K562 (cell line): ENCODE data around the gene RPL15. TPM values are rescaled to one million over a fixed set of nuclear protein-coding genes. Genes with fewer than 3 reads are reported as not detected.
A peak's percentile ranks its signal among the peaks of the same experiment; 100 is the strongest.

Experiments
- ATAC-seq: fragments of 200-7000 bp; cut with Tn5 transposase; 3 replicates; pipeline ENCODE4 v1.9.1; 2020; ENCODE audit warnings: moderate library complexity
- BruUV-seq: library from RNA; stranded (reverse); fragments of 400-500 nt; replicated peaks from 2 replicates; lab custom pipeline; 2021; lab: Mats Ljungman, UMichigan
- CTCF ChIA-PET: fragments of 300-600 bp; formaldehyde crosslinking; extraction: SDS; loops from one replicate; lab custom pipeline; 2021; ENCODE audit warnings: low intra/inter-chr PET ratio; lab: Yijun Ruan, JAX
- POLR2A ChIA-PET: fragments of 300-600, 350-650 bp; sonication (Branson Sonifier 250); formaldehyde crosslinking; extraction: SDS; loops from one replicate; lab custom pipeline; 2021; ENCODE audit warnings: antibody characterized with exemption, inconsistent platforms; lab: Yijun Ruan, JAX
- DNase-seq, 4 experiments: peaks; one replicate each; pipeline versions ENCODE4 v3.0.0 to v3.0.0-alpha.2; 2011 to 2018; ENCODE audit warnings: low spot score in 3 of 4, mixed read lengths in 3 of 4; ENCODE audit errors: extremely low read depth in 1 of 4
- FAIRE-seq: peaks from 2 replicates; lab custom pipeline; 2011; peaks lifted over from hg19 to GRCh38; lab: Jason Lieb, UNC
- H2AFZ ChIP-seq: 2 replicates; pipeline ENCODE4 v1.6.0; 2011; ENCODE audit warnings: low read depth, low read length, control low read depth, inconsistent platforms
- H3K27ac ChIP-seq: fragments of 200-600 bp; 3 replicates; pipeline ENCODE4 v1.8.0; 2011; ENCODE audit warnings: low read depth, mild to moderate bottlenecking, control low read depth, inconsistent platforms, low read length, moderate library complexity, mixed read lengths; ENCODE audit errors: extremely low read depth
- H3K27me3 ChIP-seq, 2 experiments: fragments of 300-600 bp in 1 of 2; 2 replicates in 1 of 2; 3 replicates in 1 of 2; pipeline versions ENCODE4 v1.6.0 to v1.8.0; 2011; ENCODE audit warnings: inconsistent platforms in 2 of 2, low read length in 2 of 2, mild to moderate bottlenecking in 1 of 2, mixed read lengths in 1 of 2, moderate library complexity in 1 of 2; ENCODE audit not compliant: control insufficient read depth in 2 of 2, insufficient read depth in 2 of 2
- H3K36me3 ChIP-seq: fragments of 300-600 bp; 3 replicates; pipeline ENCODE4 v1.8.0; 2011; ENCODE audit warnings: mild to moderate bottlenecking, low read length, inconsistent platforms; ENCODE audit not compliant: control insufficient read depth, insufficient read depth
- H3K4me1 ChIP-seq, 2 experiments: fragments of 200-600 bp in 1 of 2; replicated peaks in 1 of 2; 2 replicates in 1 of 2; 3 replicates in 1 of 2; pipeline versions ENCODE4 v1.5.1 to v1.8.0; 2011; ENCODE audit warnings: inconsistent platforms in 2 of 2, low read length in 2 of 2, mild to moderate bottlenecking in 1 of 2, mixed read lengths in 1 of 2, moderate library complexity in 1 of 2; ENCODE audit not compliant: control insufficient read depth in 2 of 2, insufficient read depth in 2 of 2
- H3K4me2 ChIP-seq: 2 replicates; pipeline ENCODE4 v1.6.1; 2011; ENCODE audit warnings: low read length, control low read depth, inconsistent platforms, mixed read lengths; ENCODE audit not compliant: insufficient read depth
- H3K4me3 ChIP-seq: fragments of 200-600 bp; sonication (generic), shearing (Covaris generic); 2 replicates; pipeline ENCODE4 v1.5.1; 2016; ENCODE audit warnings: control low read depth, inconsistent platforms
- H3K79me2 ChIP-seq: fragments of 200-600 bp; 3 replicates; pipeline ENCODE4 v1.8.0; 2011; ENCODE audit warnings: low read length, inconsistent platforms; ENCODE audit not compliant: control insufficient read depth, insufficient read depth
- H3K9ac ChIP-seq, 2 experiments: 2 replicates each; pipeline versions ENCODE4 v1.6.0 to v1.6.1; 2011; ENCODE audit warnings: low read depth in 2 of 2, low read length in 2 of 2, control low read depth in 1 of 2, inconsistent platforms in 1 of 2, mild to moderate bottlenecking in 1 of 2, mixed read lengths in 1 of 2; ENCODE audit not compliant: insufficient read depth in 1 of 2
- H3K9me1 ChIP-seq: one replicate; pipeline ENCODE4 v1.6.0; 2011; ENCODE audit warnings: inconsistent platforms, mild to moderate bottlenecking, low read length, moderate library complexity; ENCODE audit not compliant: control insufficient read depth, insufficient read depth
- H3K9me3 ChIP-seq: replicated peaks from 2 replicates; pipeline ENCODE4 v1.5.1; 2011; ENCODE audit warnings: low read depth, low read length, inconsistent platforms; ENCODE audit not compliant: control insufficient read depth, insufficient read depth
- H4K20me1 ChIP-seq: replicated peaks from 2 replicates; pipeline ENCODE4 v1.6.1; 2011; ENCODE audit warnings: low read length, inconsistent platforms, mixed read lengths; ENCODE audit not compliant: control insufficient read depth, insufficient read depth
- AFF1 ChIP-seq, 2 experiments: fragments of 450-650 bp; IDR thresholded peaks; 2 replicates each; pipeline ENCODE4 v1.6.1; 2018; ENCODE audit warnings: mild to moderate bottlenecking in 2 of 2, low read depth in 1 of 2; ENCODE audit not compliant: partially characterized antibody in 2 of 2
- ARHGAP35 ChIP-seq: fragments of 450-650 bp; IDR thresholded peaks from 2 replicates; pipeline ENCODE4 v1.6.1; 2018; ENCODE audit not compliant: partially characterized antibody
- CBFA2T3 ChIP-seq: fragments of 450-650 bp; IDR thresholded peaks from 2 replicates; pipeline ENCODE4 v1.6.1; 2017
- FIP1L1 ChIP-seq: fragments of 200-400 bp; formaldehyde crosslinking; IDR thresholded peaks from 2 replicates; pipeline ENCODE4 v1.6.1; 2018; ENCODE audit warnings: mild to moderate bottlenecking, low read depth, low read length; ENCODE audit not compliant: poor library complexity, severe bottlenecking
- KDM1A ChIP-seq, 2 experiments: fragments of 450-650 bp; IDR thresholded peaks; 2 replicates each; pipeline ENCODE4 v1.6.1; 2016; ENCODE audit warnings: mild to moderate bottlenecking in 2 of 2
- KLF10 ChIP-seq: fragments of 250-450 bp; sonication (Bioruptor Pico); IDR thresholded peaks from 2 replicates; pipeline ENCODE4 v1.6.1; 2021; ENCODE audit warnings: matching md5 sums
- KLF16 ChIP-seq: IDR thresholded peaks from 2 replicates; pipeline ENCODE4 v1.6.1; 2016; ENCODE audit warnings: antibody characterized with exemption
- LARP7 ChIP-seq: fragments of 450-650 bp; IDR thresholded peaks from 2 replicates; pipeline ENCODE4 v1.6.1; 2016
- NR2C2 ChIP-seq, 2 experiments: fragments of 200-800 bp in 1 of 2; sonication (Bioruptor generic) in 1 of 2; sonication (generic) in 1 of 2; formaldehyde crosslinking in 1 of 2; IDR thresholded peaks; 2 replicates each; pipeline versions ENCODE4 v1.6.1 to v1.8.0; 2016 to 2022; ENCODE audit warnings: mild to moderate bottlenecking in 1 of 2, missing compliant biosample characterization in 1 of 2, missing genetic modification characterization in 1 of 2, missing genetic modification reagents in 1 of 2
- POLR2A ChIP-seq: fragments of 450-650 bp; conservative IDR thresholded peaks from 2 replicates; pipeline ENCODE4 v1.6.1; 2016
- RBM22 ChIP-seq: fragments of 200-400 bp; formaldehyde crosslinking; IDR thresholded peaks from 2 replicates; pipeline ENCODE4 v1.6.1; 2018; ENCODE audit warnings: low read length, low read depth; ENCODE audit not compliant: poor library complexity, severe bottlenecking
- SP1 ChIP-seq: sonication (generic); formaldehyde crosslinking; IDR thresholded peaks from 2 replicates; pipeline ENCODE4 v1.8.1; 2022; ENCODE audit warnings: mild to moderate bottlenecking, missing genetic modification reagents
- TAF7 ChIP-seq: fragments of 450-650 bp; IDR thresholded peaks from 2 replicates; pipeline ENCODE4 v1.6.1; 2016; ENCODE audit warnings: missing genetic modification characterization, missing compliant biosample characterization
- TCFL5 ChIP-seq: fragments of 250-450 bp; sonication (Bioruptor Pico); conservative IDR thresholded peaks from 2 replicates; pipeline ENCODE4 v1.6.1; 2021; ENCODE audit warnings: mild to moderate bottlenecking, moderate library complexity, matching md5 sums
- THRB ChIP-seq: fragments of 450-650 bp; formaldehyde crosslinking; conservative IDR thresholded peaks from 2 replicates; pipeline ENCODE4 v1.4.0; 2022; ENCODE audit warnings: mild to moderate bottlenecking, missing genetic modification characterization
- TRIM24 ChIP-seq, 2 experiments: fragments of 450-650 bp; IDR thresholded peaks; 2 replicates each; pipeline ENCODE4 v1.6.1; 2016
- XRCC5 ChIP-seq: fragments of 200-400 bp; formaldehyde crosslinking; IDR thresholded peaks from 2 replicates; pipeline ENCODE4 v1.6.1; 2017; ENCODE audit warnings: low read depth, mild to moderate bottlenecking, low read length
- ZEB2 ChIP-seq: fragments of 450-650 bp; IDR thresholded peaks from 2 replicates; pipeline ENCODE4 v1.6.1; 2016
- ZKSCAN3 ChIP-seq: fragments of 250-450 bp; sonication (Bioruptor Pico); IDR thresholded peaks from 2 replicates; pipeline ENCODE4 v1.4.0; 2020
- ZNF12 ChIP-seq: sonication (generic); formaldehyde crosslinking; IDR thresholded peaks from 2 replicates; pipeline ENCODE4 v1.4.0; 2020; ENCODE audit warnings: mild to moderate bottlenecking, missing genetic modification reagents
- ZNF224 ChIP-seq: sonication (generic); formaldehyde crosslinking; IDR thresholded peaks from 2 replicates; pipeline ENCODE4 v1.8.0; 2022; ENCODE audit warnings: mild to moderate bottlenecking, missing genetic modification reagents
- ZNF589 ChIP-seq: fragments of 200-800 bp; sonication (Bioruptor generic); IDR thresholded peaks from 2 replicates; pipeline ENCODE4 v1.6.1; 2016; ENCODE audit warnings: low read depth, missing genetic modification characterization, missing compliant biosample characterization
- WGBS: fragments of 100-300 bp; shearing (Covaris generic); methylation state at CpG from one replicate; pipeline ENCODE4 v1.1.6; 2016; ENCODE audit warnings: low coverage, mixed read lengths; ENCODE audit not compliant: insufficient coverage; ENCODE audit errors: missing lambda C conversion rate; 5-methylcytosine and 5-hydroxymethylcytosine counted together
- in situ Hi-C: fragments of 300-500 bp; cut with MboI; formaldehyde crosslinking; loops from 4 replicates; pipeline ENCODE4 v1.15.0; 2018; ENCODE audit warnings: inconsistent platforms, mixed read lengths
- intact Hi-C: fragments of 100-400 bp; cut with micrococcal nuclease; formaldehyde crosslinking; loops from 2 replicates; pipeline ENCODE4 v1.14.2; 2022
- polyA plus RNA-seq, 8 experiments: library from polyadenylated mRNA; depleted of rRNA in 4 of 8; stranded (reverse) in 5 of 8; unstranded in 3 of 8; fragments of >200 nt; fragmentation: Nextera tagmentation in 2 of 8; fragmentation: Illumina TruSeq in 1 of 8; extraction: Ambion mirVana in 2 of 8; extraction: Trizol in 1 of 8; gene quantifications; 2 replicates each; pipeline versions ENCODE4 v1.2.1 to v1.2.3, GENCODE V29; 2011 to 2014; ENCODE audit warnings: inconsistent platforms in 1 of 8, missing spikeins in 1 of 8
- total RNA-seq, 7 experiments: library from RNA; depleted of rRNA in 6 of 7; stranded (reverse); fragments of >200 nt in 6 of 7; fragmentation: Illumina TruSeq in 2 of 7; extraction: Trizol in 2 of 7; gene quantifications; 2 replicates each; pipeline versions ENCODE4 v1.2.1 to v1.2.3, GENCODE V29; 2011 to 2021; ENCODE audit warnings: low replicate concordance in 1 of 7

RPL15 gene
- total and polyA plus RNA-seq, 9 of the 15 experiments (the other 6 are each of a cell fraction or from before 2014, with no cell fraction given) = 2,393 to 8,850 (median 3,928) TPM

- peaks cover 0 to 14% of the 10 kb centered on the region in 2 experiments; a peak in 2 of 5 replicates for H3K4me1 ChIP-seq
- 5% methylated on average over 1 of the region's 1 CpG for WGBS
- no peaks in the 10 kb centered on the region for H3K9me3 ChIP-seq
- no peak overlapping the region for H3K4me2 ChIP-seq
- POLR2A ChIA-PET = interaction anchor here (1.3 kb wide), 1 partner anchor 36 kb away, joined by 11 read pairs; the partner anchor contains the start of genes NKIRAS1 and RPL15
- ATAC-seq (peak; percentile 29), FAIRE-seq (no peak), DNase-seq (peak in 2 of 4 experiments; percentile 21 to 35)
- in situ Hi-C loops = no loop called here
- H3K36me3 ChIP-seq = no peaks in the 10 kb centered on the region; the same call in 2 of the 3 replicates
- H3K4me3 ChIP-seq = no peak overlapping the region
- no peak overlapping the region for H3K9ac ChIP-seq
- no TSS peak for BruUV-seq
- no peaks in the 10 kb centered on the region for H3K27me3 ChIP-seq
- H3K79me2 ChIP-seq = no peaks in the 10 kb centered on the region
- H2AFZ ChIP-seq = no peak overlapping the region
- no peak overlapping the region for H3K27ac ChIP-seq
- no peaks in the 10 kb centered on the region for H4K20me1 ChIP-seq
- no peaks in the 10 kb centered on the region for H3K9me1 ChIP-seq
- intact Hi-C loops = no loop called here
- CTCF ChIA-PET = no interaction called here
- TF ChIP-seq THRB (CRISPR knock-in tag) (no peak), POLR2A (no peak), RBM22 (no peak), ZKSCAN3 (no peak), ARHGAP35 (no peak), TCFL5 (no peak), LARP7 (no peak), SP1 (CRISPR knock-in tag) (no peak), ZEB2 (0 out of 2 replicates have a peak, but pooled peaks have one; percentile 17), KDM1A (IDR thresholded peaks at IDR 0.05) (peak; percentile 52 to 54), ZNF589 (no peak), TAF7 (tag) (no peak), AFF1 (IDR thresholded peaks at IDR 0.05; ENCODE audit: low read depth in 1 of 2, partially characterized antibody in 2 of 2) (no peak), KLF16 (peak; percentile 42; the same call in 1 of the 2 replicates), ZNF224 (CRISPR knock-in tag) (no peak), KLF10 (no peak), ZNF12 (CRISPR knock-in tag) (no peak), TRIM24 (IDR thresholded peaks at IDR 0.05) (no peak), XRCC5 (no peak), CBFA2T3 (peak; percentile 78), FIP1L1 (no peak), NR2C2 (CRISPR knock-in tag; IDR thresholded peaks at IDR 0.05) (no peak), NR2C2 (tag; IDR thresholded peaks at IDR 0.05) (no peak)
Measured at GRCh38 chr3:23953523-23953922, 36.6 kb downstream of the RPL15 start.
